ENCODE measurements around the gene ARHGEF17.

ARHGEF17 gene

GRCh38 chr11:73366265-73366610, 58.2 kb downstream of the ARHGEF17 start:
- no peaks in the 10 kb centered on the region for H3K9me3 ChIP-seq (ENCODE audit: severe bottlenecking)
- no peak for ATAC-seq (ENCODE audit: low read depth)

GRCh38 chr11:73366953-73367352, 58.9 kb downstream of the ARHGEF17 start:
- no peaks in the 10 kb centered on the region for H3K9me3 ChIP-seq (ENCODE audit: severe bottlenecking)
- H3K4me3 ChIP-seq (ENCODE audit: severe bottlenecking), result no peak overlapping the region
- no peak overlapping the region for H3K27ac ChIP-seq (ENCODE audit: poor library complexity, severe bottlenecking)
- no peak for TF ChIP-seq CTCF (IDR thresholded peaks at IDR 0.05; ENCODE audit: poor library complexity, severe bottlenecking)
- H3K27me3 ChIP-seq (ENCODE audit: insufficient read depth, poor library complexity, severe bottlenecking), result no peaks in the 10 kb centered on the region
- ATAC-seq (ENCODE audit: low read depth) (no peak), DNase-seq (ENCODE audit: low spot score) (no peak)
- peaks cover 16% of the 10 kb centered on the region; the same call in 1 of the 2 replicates for H3K36me3 ChIP-seq (ENCODE audit: low read depth)
- no peaks in the 10 kb centered on the region for H3K4me1 ChIP-seq (ENCODE audit: insufficient read depth, poor library complexity, severe bottlenecking)

More at GRCh38 chr11:73366265-73366610, 58.2 kb downstream of the ARHGEF17 start:
- H3K27me3 ChIP-seq (ENCODE audit: insufficient read depth, poor library complexity, severe bottlenecking), result no peaks in the 10 kb centered on the region
- H3K4me1 ChIP-seq (ENCODE audit: insufficient read depth, poor library complexity, severe bottlenecking), result no peaks in the 10 kb centered on the region
- H3K27ac ChIP-seq (ENCODE audit: poor library complexity, severe bottlenecking), result no peak overlapping the region
- H3K36me3 ChIP-seq (ENCODE audit: low read depth), result peaks cover 16% of the 10 kb centered on the region; the same call in 1 of the 2 replicates
- TF ChIP-seq CTCF (IDR thresholded peaks at IDR 0.05; ENCODE audit: poor library complexity, severe bottlenecking), result no peak
- H3K4me3 ChIP-seq (ENCODE audit: severe bottlenecking), result no peak overlapping the region
- DNase-seq (ENCODE audit: low spot score), result no peak

GRCh38 chr11:73367482-73368024, 59.5 kb downstream of the ARHGEF17 start:
- ATAC-seq (ENCODE audit: low read depth), result no peak
- DNase-seq (ENCODE audit: low spot score), result no peak
- Histone ChIP-seq H3K27me3 (ENCODE audit: insufficient read depth, poor library complexity, severe bottlenecking) (no peaks in the 10 kb centered on the region), H3K9me3 (ENCODE audit: severe bottlenecking) (no peaks in the 10 kb centered on the region), H3K36me3 (ENCODE audit: low read depth) (peaks cover 14% of the 10 kb centered on the region; the same call in 1 of the 2 replicates), H3K4me1 (ENCODE audit: insufficient read depth, poor library complexity, severe bottlenecking) (no peaks in the 10 kb centered on the region), H3K4me3 (ENCODE audit: severe bottlenecking) (no peak overlapping the region), H3K27ac (ENCODE audit: poor library complexity, severe bottlenecking) (no peak overlapping the region)
- no peak for TF ChIP-seq CTCF (IDR thresholded peaks at IDR 0.05; ENCODE audit: poor library complexity, severe bottlenecking)

- ATAC-seq (ENCODE audit: low read depth) (no peak; the same call in 2 of the 3 replicates), DNase-seq (ENCODE audit: low spot score) (no peak)
- Histone ChIP-seq H3K4me3 (ENCODE audit: severe bottlenecking) (no peak overlapping the region), H3K4me1 (ENCODE audit: insufficient read depth, poor library complexity, severe bottlenecking) (no peaks in the 10 kb centered on the region), H3K9me3 (ENCODE audit: severe bottlenecking) (no peaks in the 10 kb centered on the region), H3K27me3 (ENCODE audit: insufficient read depth, poor library complexity, severe bottlenecking) (no peaks in the 10 kb centered on the region), H3K36me3 (ENCODE audit: low read depth) (no peaks in the 10 kb centered on the region), H3K27ac (ENCODE audit: poor library complexity, severe bottlenecking) (no peak overlapping the region)
- no peak for TF ChIP-seq CTCF (IDR thresholded peaks at IDR 0.05; ENCODE audit: poor library complexity, severe bottlenecking)
These were observed 64.4 kb downstream of the ARHGEF17 start for GRCh38 chr11:73372375-73372993.

GRCh38 chr11:73374151-73374550, 66.1 kb downstream of the ARHGEF17 start:
- Histone ChIP-seq H3K4me3 (ENCODE audit: severe bottlenecking) (no peak overlapping the region), H3K9me3 (ENCODE audit: severe bottlenecking) (no peaks in the 10 kb centered on the region), H3K27me3 (ENCODE audit: insufficient read depth, poor library complexity, severe bottlenecking) (no peaks in the 10 kb centered on the region), H3K36me3 (ENCODE audit: low read depth) (no peaks in the 10 kb centered on the region; the same call in 1 of the 2 replicates), H3K27ac (ENCODE audit: poor library complexity, severe bottlenecking) (no peak overlapping the region), H3K4me1 (ENCODE audit: insufficient read depth, poor library complexity, severe bottlenecking) (no peaks in the 10 kb centered on the region)
- TF ChIP-seq CTCF (IDR thresholded peaks at IDR 0.05; ENCODE audit: poor library complexity, severe bottlenecking), result no peak
- no peak for DNase-seq (ENCODE audit: low spot score)
- no peak for ATAC-seq (ENCODE audit: low read depth)
